IPS-11a (cell line): ENCODE measurements around the gene ZNF75A.
A peak's percentile ranks its signal among the peaks of the same experiment; 100 is the strongest.

Experiments used
- H3K4me3 ChIP-seq: one replicate; pipeline ENCODE4 v1.5.1; 2013; ENCODE audit warnings: low read depth, low read length, control low read depth

The ZNF75A gene

GRCh38 chr16:3364774-3365427 lies 59.6 kb downstream of the ZNF75A start:
- peak overlapping the region; percentile 62 for H3K4me3 ChIP-seq
